ENCODE measurements around the gene CAGE1.
"Not testable (repeated sequence)": the region's sequence is repeated elsewhere in the genome, so short reads cannot be mapped to it uniquely, and the experiment has no call there.

Gene CAGE1

DNA sequence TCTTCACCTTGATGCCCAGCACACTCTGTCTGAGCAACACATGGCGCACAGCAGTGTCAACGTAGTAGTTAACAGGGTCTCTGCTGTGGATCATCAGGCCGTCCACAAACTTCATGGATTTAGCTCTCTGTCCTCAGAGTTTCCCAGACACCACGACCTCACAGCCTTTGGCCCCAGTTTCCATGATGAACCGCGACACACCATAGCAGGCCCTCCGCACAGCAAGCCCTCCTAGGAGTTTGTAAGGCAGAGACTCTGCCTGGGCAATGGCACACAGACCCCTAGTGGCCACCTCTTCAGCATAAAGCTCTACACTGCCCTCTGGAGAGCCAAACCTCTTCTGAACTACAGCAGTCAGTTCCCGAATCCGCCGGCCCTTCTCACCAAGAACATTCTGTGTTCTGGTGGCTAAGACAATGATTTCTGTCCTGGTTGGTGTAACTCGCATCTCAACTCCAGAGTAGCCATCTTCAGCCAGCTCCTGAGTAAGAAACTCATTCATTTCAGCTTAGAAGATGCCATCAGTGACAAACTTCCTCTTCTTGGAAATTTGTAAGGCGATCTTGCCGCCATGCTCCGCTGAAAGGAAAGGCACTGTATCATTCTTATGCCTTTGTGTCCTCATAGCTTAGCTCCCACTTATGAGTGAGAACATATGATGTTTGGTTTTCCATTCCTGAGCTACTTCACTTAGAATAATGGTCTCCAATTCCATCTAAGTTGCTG lies 50.4 kb downstream of the CAGE1 start:
- not testable (repeated sequence) for DNase-seq

DNA sequence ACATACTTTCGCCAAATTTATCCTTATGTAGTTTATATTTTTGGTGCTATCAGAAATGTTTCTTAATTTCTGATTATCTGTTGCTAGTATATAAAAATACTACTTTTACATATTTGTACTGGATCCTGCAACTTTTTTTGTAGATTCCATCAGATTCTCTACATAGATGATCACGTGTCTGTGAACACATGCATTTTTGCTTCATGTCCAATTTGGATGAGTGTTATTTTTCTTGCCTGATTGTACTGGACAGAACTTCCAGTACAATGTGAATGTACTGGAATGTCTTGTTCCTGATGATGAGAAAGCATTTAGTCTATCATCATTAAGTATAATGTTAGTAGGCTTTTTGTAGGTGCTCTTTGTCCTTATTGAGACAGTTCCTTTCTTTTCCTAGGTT lies 51.5 kb downstream of the CAGE1 start:
- no peak for DNase-seq

DNA sequence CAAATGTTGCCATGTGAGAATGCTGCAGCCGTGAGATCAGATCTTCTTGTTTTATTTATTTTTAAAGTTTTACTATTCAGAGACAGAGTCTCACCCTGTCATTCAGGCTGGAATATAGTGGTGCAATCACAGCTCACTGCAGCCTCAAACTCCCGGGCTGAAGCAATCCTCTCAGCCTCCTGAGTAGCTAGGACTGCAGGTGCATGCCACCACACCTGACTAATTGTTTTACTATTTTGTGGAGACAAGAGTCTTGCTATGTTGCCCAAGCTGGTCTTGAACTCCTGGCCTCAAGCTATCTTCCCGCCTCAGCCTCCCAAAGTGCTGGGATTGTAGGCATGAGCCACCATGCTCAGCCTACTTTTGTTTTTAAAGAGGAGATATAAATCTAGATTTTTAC lies 54.0 kb downstream of the CAGE1 start:
- no peak for DNase-seq

- no peak for DNase-seq
These were observed 54.9 kb downstream of the CAGE1 start for GRCh38 chr6:7334685-7335084.

DNA sequence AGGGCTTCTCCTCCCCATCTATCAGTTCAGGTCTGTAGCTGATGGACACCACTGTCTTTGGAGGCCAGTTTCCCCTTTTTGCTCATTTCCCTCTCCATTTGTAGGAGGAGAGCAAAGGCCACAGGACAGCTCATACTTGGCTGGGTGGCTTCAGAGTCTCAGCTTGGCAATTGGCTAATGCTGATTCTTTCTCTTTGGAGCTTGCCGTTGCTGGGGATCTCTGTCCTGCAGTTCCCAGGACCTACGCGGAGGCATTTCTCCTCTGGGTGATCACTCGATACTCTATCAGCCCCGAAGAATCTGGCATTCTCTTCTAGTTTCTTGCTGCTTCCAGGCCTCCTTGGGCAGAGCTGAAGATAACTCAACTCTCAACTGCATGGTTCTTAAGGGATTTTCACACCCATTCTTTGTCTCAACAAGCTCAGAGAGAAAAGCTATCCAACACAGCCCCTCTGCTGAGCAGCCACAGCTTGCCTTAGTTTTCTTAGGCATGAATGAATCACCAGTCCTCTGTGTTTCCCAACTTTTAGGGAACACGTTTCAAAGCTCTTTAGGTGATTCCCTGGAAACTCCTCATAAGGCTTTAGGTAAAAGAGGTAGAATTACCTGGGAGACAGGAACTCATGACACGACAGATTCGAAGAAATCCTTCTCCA lies 57.3 kb downstream of the CAGE1 start:
- no peak for DNase-seq

- no peak for DNase-seq
These were observed 58.1 kb downstream of the CAGE1 start for GRCh38 chr6:7331452-7331851.

DNA sequence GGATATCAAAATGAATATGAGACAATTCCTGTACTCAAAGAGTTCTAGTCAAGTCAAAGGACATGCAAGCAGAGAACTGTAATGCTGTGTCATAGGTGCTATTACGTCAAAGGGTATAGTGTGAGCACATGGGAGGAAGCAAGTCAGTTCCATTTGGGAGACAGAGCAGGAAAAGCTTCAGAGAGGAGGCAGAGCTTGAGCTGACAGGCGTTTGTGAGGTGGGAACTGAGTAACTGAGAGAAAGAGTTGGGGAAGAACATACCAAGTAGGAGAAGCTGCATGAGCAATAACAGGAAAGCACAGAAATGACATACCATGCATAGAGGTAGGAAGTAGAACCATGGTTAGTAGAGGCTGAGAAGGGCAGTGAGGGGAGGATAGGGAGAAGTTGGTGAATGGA lies 61.3 kb downstream of the CAGE1 start:
- no peak for DNase-seq

DNA sequence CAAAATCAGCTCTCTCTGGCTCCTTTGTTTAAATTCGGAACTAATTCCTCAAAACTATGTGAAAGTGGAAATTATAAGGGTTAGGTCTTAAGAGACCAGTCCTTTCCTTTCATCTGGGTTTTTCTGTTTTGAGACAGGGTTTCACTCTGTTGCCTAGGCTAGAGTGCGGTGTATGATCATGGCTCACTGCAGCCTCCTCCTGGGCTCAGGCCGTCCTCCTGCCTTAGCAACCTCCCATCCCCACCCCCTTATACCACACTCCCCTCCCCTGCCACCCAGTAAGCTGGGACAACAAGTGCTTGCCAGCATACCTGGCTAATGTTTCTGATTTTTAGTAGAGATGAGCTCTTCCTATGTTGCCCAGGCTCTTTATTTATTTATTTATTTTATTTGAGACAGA lies 63.8 kb downstream of the CAGE1 start:
- no peak for DNase-seq

DNA sequence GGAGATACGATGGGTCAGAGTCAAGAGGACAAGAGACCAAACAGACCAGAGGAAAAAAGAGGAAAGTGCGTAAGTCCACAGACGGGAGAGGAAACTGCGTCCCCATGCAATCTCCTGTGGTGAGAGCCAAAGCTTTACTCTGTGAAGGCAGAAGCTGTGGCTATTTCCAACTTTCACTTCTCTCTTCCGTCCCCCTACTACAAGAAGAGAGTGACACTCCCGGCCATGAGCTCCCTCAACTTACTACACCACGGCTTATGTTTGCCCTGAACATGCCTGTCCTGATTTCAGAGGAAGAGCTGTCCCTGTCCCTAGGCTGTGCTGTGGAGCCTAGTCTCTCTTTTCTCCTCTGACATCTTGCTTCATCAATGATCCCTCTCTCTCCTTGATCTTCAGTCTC lies 65.0 kb downstream of the CAGE1 start:
- DNase-seq: no peak

DNA sequence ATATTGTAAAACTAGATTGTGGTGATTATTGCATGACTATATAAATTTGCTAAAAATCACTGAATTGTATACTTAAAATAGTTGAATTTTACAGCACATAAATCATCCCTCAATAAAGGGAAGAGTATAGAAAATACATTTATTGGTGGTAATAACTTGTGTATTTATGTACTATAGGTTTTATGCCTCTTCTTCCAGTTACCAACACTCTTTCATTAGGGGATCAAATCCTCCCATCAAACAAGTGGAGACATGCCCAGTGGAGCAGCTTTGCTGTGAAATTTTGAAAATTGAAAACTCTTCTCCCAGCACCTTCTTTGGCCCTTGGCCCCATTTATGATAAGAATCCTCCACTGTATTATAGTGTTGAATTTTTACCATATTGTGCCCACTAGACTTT lies 66.5 kb downstream of the CAGE1 start:
- DNase-seq: no peak

DNA sequence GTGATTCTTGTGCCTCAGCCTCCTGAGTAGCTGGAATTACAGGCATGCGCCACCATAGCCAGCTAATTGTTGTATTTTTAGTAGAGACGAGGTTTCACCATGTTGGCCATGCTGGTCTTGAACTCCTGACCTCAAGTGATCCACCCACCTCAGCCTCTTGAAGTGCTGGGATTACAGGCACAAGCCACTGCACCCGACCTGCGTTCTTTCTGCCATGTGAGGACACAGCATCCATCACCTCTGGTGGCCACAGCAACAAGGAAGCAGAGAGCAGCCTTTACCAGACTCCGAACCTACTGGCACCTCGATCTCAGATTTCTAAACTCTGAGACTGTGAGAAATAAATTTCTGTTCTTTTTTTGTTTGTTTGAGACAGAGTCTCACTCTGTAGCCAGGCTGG lies 67.7 kb downstream of the CAGE1 start:
- not testable (repeated sequence) for DNase-seq

DNA sequence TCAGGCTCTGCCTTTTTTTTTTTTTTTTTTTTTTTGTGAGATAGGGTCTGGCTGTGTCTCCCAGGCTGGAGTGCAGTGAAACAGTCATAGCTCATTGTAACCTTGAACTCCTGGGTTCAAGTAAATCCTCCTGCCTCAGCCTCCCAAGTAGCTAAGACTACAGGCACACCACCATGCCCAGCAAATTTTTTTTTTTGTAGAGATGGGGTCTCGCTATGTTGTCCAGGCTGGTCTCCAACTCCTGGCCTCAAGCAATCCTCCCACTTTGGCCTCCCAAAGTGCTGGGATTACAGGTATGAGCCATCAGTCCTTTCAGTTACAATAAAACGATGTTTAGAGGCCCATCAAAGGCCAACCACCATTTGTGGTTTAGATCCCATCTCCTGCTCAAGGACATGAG lies 70.1 kb downstream of the CAGE1 start:
- DNase-seq: not testable (repeated sequence)

DNA sequence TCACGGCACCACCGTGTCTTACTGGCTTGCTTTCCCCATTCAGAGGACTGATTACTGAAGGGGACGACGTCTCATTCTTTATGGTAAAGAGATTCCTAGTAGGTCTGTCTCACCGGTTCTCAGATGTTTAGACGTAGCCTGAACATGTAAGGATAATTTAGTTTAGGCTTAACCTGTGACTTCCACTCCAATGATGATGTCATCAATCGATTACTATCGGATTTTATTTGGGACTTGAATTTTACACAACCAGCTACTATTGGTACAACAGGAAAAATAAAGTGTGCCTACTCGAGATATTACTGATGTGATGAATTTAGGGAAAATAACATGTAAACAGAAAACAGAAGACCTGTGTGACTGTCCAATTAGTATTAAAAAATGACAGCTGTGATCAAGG lies 72.0 kb downstream of the CAGE1 start:
- no peak for DNase-seq

GRCh38 chr6:7316658-7317533 lies 72.6 kb downstream of the CAGE1 start:
- no peak for DNase-seq

GRCh38 chr6:7315948-7316365 lies 73.6 kb downstream of the CAGE1 start:
- DNase-seq: no peak

GRCh38 chr6:7315087-7315947 lies 74.2 kb downstream of the CAGE1 start:
- not testable (repeated sequence) for DNase-seq

- DNase-seq: peak; percentile 5
These were observed 75.1 kb downstream of the CAGE1 start for GRCh38 chr6:7314414-7314813.

- DNase-seq: no peak
These were observed 75.9 kb downstream of the CAGE1 start for GRCh38 chr6:7313505-7314165.

DNA sequence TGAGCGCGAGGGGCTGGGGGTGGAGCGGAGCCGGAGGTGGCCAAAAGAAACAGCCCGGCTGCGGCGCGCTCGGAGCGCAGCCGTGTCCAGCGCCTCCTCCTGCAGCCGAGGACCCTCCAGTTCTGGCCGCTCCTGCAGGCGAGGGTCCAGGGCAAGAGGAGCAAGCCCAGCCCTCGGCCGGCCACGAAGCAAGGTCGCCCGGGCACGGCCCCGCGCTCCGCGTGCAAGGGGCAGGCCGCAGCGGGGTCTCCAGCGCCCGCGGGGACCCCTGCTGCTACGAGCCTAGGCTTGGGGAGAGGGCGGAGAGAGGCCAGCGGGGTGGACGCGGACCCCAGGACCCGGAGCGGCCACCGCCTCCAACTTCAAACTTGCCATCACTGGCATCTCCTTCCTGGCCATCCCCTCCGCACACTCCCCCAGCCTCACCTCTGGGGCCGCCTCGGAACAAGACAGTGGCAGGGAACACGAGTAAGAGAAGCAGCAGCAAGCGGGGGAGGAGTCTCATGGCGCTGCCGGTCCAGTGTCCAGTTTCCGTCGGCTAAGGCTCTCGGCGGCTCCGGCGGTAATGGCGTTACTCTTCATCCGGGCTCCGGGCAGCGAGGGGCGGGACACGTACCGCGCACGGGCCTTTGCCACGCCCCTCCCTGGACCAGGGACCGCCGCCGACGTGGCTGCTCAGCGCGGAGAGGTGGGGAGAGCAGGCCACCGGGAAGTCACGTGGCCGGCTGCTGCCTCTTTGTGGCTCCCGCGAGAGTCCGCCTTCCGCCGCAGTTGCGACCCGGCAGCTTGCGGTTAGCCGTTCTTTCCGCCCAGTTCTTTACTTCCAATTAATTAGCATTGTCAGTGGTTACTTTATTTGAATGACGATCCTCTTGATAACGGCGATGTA lies 76.7 kb downstream of the CAGE1 start, which contains the start of gene SSR1:
TSS of gene SSR1 (minus strand) at position 584 of the 889 bp plus-strand sequence. CDS start at position 505, 79 bp downstream.
- DNase-seq: peak; percentile 95

- DNase-seq: no peak
These were observed 77.5 kb downstream of the CAGE1 start for GRCh38 chr6:7311917-7312615.
